Measurements from ENCODE around the gene MAPT. TPM values are rescaled to one million over a fixed set of nuclear protein-coding genes. Genes with fewer than 3 reads are reported as not detected.

The MAPT gene
- total RNA-seq, 4 donors from 2014 or later: 1.7 to 2.3 (median 1.8) TPM

DNA sequence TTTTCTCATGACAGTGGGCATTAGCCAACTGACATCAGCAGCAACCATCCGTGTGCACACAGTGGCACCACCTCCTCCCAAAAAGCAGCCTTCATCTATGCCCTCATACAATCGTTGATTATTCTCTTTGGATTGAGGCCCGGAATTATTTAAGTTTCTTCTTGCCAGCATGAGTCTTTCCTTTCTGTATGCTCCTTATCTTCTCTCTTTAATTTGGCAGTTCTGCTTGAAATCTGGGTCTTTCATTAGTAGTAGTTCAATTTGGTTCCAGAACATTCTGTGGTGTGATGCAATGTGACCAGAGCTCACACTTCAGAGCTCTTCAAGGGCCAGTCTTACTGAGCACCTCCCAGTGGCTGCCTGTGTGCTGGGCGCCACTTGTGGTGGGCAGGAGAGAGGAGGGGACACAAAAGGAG lies 52.5 kb downstream of the MAPT start:
- in situ Hi-C loops (cut with MboI; ENCODE audit: low pct_ligation_motif_present in 1 of 4, low pct_unique_long_range_greater_than_20kb in 1 of 4, low sequenced_read_pairs in 3 of 4): no loop called here

DNA sequence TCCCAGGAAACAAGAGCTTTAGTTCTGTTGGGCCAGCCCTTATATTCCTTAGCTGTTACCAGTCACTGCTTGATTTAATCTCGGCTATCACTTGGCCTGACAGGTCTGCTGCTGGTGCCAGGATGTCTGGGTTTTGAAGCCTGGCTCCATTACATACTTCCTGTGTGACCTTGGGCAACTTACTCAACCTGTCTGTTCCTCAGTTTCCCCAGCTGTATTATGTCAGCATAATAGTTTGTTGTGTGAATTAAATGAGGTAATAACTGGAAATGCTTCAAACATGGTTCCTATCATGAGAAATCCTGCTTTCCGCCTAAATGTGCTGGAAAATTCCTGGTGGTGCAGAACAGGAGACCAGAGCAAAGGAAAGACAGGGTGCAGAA lies 54.1 kb downstream of the MAPT start:
- Histone ChIP-seq H3K4me3 (no peak overlapping the region), H3K27me3 (peaks cover 39% of the 10 kb centered on the region), H3K9me3 (no peaks in the 10 kb centered on the region), H3K27ac (no peak overlapping the region), H3K36me3 (no peaks in the 10 kb centered on the region), H3K4me1 (peaks cover 4 to 14% (median 6%) of the 10 kb centered on the region in 4 donors)
- no peak for DNase-seq
- 61 to 70% methylated on average over 2 of the region's 2 CpGs for WGBS, 2 donors (ENCODE audit: low coverage in 1 of 2)
- TF ChIP-seq EP300 (IDR thresholded peaks at IDR 0.05; ENCODE audit: low read depth) (no peak), POLR2AphosphoS5 (IDR thresholded peaks at IDR 0.05) (no peak), POLR2A (IDR thresholded peaks at IDR 0.05) (no peak)
- TF ChIP-seq, protein P1, sequence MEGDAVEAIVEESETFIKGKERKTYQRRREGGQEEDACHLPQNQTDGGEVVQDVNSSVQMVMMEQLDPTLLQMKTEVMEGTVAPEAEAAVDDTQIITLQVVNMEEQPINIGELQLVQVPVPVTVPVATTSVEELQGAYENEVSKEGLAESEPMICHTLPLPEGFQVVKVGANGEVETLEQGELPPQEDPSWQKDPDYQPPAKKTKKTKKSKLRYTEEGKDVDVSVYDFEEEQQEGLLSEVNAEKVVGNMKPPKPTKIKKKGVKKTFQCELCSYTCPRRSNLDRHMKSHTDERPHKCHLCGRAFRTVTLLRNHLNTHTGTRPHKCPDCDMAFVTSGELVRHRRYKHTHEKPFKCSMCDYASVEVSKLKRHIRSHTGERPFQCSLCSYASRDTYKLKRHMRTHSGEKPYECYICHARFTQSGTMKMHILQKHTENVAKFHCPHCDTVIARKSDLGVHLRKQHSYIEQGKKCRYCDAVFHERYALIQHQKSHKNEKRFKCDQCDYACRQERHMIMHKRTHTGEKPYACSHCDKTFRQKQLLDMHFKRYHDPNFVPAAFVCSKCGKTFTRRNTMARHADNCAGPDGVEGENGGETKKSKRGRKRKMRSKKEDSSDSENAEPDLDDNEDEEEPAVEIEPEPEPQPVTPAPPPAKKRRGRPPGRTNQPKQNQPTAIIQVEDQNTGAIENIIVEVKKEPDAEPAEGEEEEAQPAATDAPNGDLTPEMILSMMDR (IDR thresholded peaks at IDR 0.05): no peak
- intact Hi-C loops (cut with DNase I; ENCODE audit: low total_unique reads): no loop called here
- in situ Hi-C loops (cut with MboI; ENCODE audit: low pct_ligation_motif_present in 1 of 4, low pct_unique_long_range_greater_than_20kb in 1 of 4, low sequenced_read_pairs in 3 of 4): no loop called here

More for the DNA sequence above, 52.5 kb downstream of the MAPT start:
- H3K4me1 ChIP-seq: peaks cover 4 to 15% (median 6%) of the 10 kb centered on the region in 4 donors
- no peak overlapping the region for H3K4me3 ChIP-seq
- no peaks in the 10 kb centered on the region for H3K9me3 ChIP-seq
- peaks cover 33% of the 10 kb centered on the region for H3K27me3 ChIP-seq
- H3K27ac ChIP-seq: no peak overlapping the region
- H3K36me3 ChIP-seq: no peaks in the 10 kb centered on the region
- 65 to 73% methylated on average over 3 to 4 of the region's 4 CpGs for WGBS, 2 donors (ENCODE audit: low coverage in 1 of 2)
- intact Hi-C loops (cut with DNase I; ENCODE audit: low total_unique reads): no loop called here
- TF ChIP-seq POLR2AphosphoS5 (IDR thresholded peaks at IDR 0.05): no peak
- TF ChIP-seq POLR2A (IDR thresholded peaks at IDR 0.05): no peak
- TF ChIP-seq EP300 (IDR thresholded peaks at IDR 0.05; ENCODE audit: low read depth): no peak
- TF ChIP-seq, protein P1 (IDR thresholded peaks at IDR 0.05): no peak
- DNase-seq: no peak

DNA sequence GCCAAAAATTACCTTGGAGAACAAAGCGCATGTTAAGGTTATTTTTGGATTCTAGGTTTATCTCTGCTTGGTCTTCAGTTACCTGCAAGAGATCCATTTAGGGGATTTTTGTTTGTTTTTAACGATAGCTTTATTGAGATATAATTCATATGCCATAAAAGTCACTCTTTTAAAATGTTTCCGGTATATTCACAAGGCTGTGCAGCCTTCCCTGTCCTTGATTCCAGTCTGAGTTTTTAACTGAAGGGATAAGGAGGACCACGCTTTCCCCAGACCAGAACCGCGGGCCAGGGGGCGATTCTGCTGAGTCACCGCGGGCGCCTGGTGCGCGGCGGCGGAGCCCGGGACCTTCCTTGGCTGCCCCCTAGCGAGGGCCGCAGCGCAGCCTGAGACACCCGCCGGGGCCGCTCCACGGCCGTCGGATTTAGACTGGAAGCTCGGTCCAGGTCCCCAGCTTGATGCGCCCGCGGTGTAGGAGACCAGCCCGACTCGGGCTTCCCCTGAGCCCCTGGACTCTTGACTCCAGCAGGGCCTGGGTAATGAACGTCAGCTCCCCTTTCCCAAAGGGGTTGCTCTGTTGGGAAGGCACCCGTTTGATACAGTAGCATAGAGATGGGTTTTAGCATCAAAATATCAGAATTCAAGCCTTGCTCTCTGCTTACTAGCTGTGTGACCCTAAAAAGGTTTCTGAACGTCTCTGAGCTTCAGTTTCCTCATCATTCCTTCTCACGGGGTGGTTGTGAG lies 54.7 kb downstream of the MAPT start:
- Histone ChIP-seq H3K36me3 (no peaks in the 10 kb centered on the region), H3K9me3 (no peaks in the 10 kb centered on the region), H3K4me3 (peak overlapping the region in 1 of 4 donors; percentile 45), H3K27ac (peak overlapping the region in 1 of 4 donors; percentile 18), H3K27me3 (peaks cover 39% of the 10 kb centered on the region), H3K4me1 (peaks cover 4 to 14% (median 6%) of the 10 kb centered on the region in 4 donors)
- TF ChIP-seq EP300 (IDR thresholded peaks at IDR 0.05; ENCODE audit: low read depth): no peak
- TF ChIP-seq, protein P1 (IDR thresholded peaks at IDR 0.05): peak; percentile 52 to 78 (median 69)
- in situ Hi-C loops (cut with MboI; ENCODE audit: low pct_ligation_motif_present in 1 of 4, low pct_unique_long_range_greater_than_20kb in 1 of 4, low sequenced_read_pairs in 3 of 4) (no loop called here), intact Hi-C loops (cut with DNase I; ENCODE audit: low total_unique reads) (no loop called here)
- WGBS, 2 donors (ENCODE audit: low coverage in 1 of 2): 4 to 14% methylated on average over 4 to 28 of the region's 34 CpGs
- peak; percentile 76 for DNase-seq

DNA sequence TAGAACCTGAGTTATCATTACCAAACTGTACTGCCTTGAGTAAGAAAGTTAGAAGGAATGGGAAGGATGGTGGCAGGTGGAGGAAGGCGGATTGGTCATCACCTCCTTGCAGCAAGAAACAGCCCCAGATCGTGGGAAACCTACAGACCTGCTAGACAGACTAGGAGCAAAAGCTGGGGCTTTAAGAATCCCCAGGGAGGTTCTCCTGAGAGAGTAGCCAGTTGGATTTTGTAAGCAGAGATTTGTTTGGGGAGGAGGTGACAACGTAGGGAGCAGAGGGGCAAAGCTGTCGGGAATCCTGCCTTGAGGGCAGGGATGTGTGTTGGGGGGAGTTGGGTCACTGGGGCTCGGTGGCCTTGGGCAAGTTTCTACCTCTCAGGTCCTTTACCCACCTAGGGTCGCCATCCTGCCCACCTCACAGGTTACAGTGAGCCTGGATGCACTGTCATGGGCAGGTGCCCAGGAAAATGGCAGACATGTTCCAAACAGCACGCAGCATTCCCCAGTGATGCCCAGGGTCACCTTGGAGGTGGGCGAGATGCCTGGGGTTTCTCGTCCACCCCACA lies 55.5 kb downstream of the MAPT start:
- no peak overlapping the region for H3K4me3 ChIP-seq
- no peaks in the 10 kb centered on the region for H3K36me3 ChIP-seq
- no peak overlapping the region for H3K27ac ChIP-seq
- in situ Hi-C loops (cut with MboI; ENCODE audit: low pct_ligation_motif_present in 1 of 4, low pct_unique_long_range_greater_than_20kb in 1 of 4, low sequenced_read_pairs in 3 of 4) (no loop called here), intact Hi-C loops (cut with DNase I; ENCODE audit: low total_unique reads) (no loop called here)
- DNase-seq: no peak
- H3K27me3 ChIP-seq: peaks cover 39% of the 10 kb centered on the region
- no peak for TF ChIP-seq EP300 (IDR thresholded peaks at IDR 0.05; ENCODE audit: low read depth)
- TF ChIP-seq, protein P1 (IDR thresholded peaks at IDR 0.05): no peak
- TF ChIP-seq POLR2A (IDR thresholded peaks at IDR 0.05): no peak
- no peak for TF ChIP-seq POLR2AphosphoS5 (IDR thresholded peaks at IDR 0.05)
- H3K9me3 ChIP-seq: no peaks in the 10 kb centered on the region
- WGBS, 2 donors (ENCODE audit: low coverage in 1 of 2): 50 to 75% methylated on average over 2 to 9 of the region's 9 CpGs
- peaks cover 4 to 14% (median 6%) of the 10 kb centered on the region in 4 donors for H3K4me1 ChIP-seq
